Measurements from ENCODE around the gene KDM4C.

DNA sequence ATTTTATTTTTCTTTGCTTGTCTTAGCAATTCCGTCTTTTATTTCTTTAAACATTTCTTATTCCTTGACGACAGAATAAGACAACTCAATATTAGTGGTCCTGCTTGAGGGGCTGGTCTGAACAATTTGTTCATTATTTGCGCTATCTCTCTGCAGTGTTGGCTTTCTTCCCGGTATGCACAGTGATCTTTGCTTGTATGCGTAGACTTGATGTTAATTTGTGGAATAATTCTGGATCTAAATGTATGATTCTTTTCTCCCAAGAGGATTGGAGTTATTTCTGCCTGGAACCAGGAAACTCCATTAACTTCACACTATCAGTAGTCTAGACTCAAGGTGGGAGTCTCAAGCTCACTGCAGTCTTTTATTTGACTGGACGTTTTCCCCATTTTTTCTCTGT lies 80.4 kb downstream of the KDM4C start:
- TF ChIP-seq, protein P1, sequence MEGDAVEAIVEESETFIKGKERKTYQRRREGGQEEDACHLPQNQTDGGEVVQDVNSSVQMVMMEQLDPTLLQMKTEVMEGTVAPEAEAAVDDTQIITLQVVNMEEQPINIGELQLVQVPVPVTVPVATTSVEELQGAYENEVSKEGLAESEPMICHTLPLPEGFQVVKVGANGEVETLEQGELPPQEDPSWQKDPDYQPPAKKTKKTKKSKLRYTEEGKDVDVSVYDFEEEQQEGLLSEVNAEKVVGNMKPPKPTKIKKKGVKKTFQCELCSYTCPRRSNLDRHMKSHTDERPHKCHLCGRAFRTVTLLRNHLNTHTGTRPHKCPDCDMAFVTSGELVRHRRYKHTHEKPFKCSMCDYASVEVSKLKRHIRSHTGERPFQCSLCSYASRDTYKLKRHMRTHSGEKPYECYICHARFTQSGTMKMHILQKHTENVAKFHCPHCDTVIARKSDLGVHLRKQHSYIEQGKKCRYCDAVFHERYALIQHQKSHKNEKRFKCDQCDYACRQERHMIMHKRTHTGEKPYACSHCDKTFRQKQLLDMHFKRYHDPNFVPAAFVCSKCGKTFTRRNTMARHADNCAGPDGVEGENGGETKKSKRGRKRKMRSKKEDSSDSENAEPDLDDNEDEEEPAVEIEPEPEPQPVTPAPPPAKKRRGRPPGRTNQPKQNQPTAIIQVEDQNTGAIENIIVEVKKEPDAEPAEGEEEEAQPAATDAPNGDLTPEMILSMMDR (conservative IDR thresholded peaks at IDR 0.05; ENCODE audit: low read length), result no peak
- no peak for TF ChIP-seq EZH2phosphoT487 (IDR thresholded peaks at IDR 0.05; ENCODE audit: borderline replicate concordance, low read depth, low read length)
